ENCODE measurements around the gene JPH3.

DNA sequence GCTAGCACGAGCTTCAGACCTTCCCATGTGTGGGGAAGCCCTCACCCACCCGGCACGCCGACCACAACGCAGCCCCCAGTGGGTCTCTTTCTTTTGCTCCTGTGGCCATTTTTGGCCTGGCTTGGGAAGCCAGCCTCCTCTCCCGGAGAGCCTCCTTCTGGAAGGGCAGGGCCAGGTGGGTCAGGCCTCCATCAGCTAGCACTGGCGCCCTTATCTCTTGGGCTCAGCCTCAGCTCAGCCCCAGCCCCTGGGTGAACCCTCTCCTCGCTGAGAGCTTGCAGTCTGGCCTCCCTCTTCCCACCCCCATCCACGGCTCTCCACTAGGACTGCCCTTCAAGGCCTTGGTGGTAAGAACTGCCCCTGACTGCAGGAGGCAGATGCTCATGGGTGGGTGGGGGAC lies 14.7 kb upstream of the JPH3 start:
- TF ChIP-seq EP300 (IDR thresholded peaks at IDR 0.05) (no peak), CTCF (IDR thresholded peaks at IDR 0.05) (no peak), POLR2A (IDR thresholded peaks at IDR 0.05) (no peak)

Data from tibial nerve (tissue), 4 donors.